Smooth muscle cell (in vitro differentiated cells): ENCODE data around the gene ZNF624. TPM values are rescaled to one million over a fixed set of nuclear protein-coding genes. Genes with fewer than 3 reads are reported as not detected.
"Not testable (repeated sequence)": the region's sequence is repeated elsewhere in the genome, so short reads cannot be mapped to it uniquely, and the experiment has no call there.

Experiments
- DNase-seq: peaks from one replicate; lab custom pipeline; 2025; ENCODE audit not compliant: unreplicated experiment; lab: John Stamatoyannopoulos, UW
- H2AFZ ChIP-seq: fragments of 200-600 bp; sonication (generic); 2 replicates; pipeline ENCODE4 v1.6.0; 2016; ENCODE audit warnings: antibody characterized with exemption, low read depth, mild to moderate bottlenecking
- H3F3A ChIP-seq: fragments of 200-600 bp; sonication (generic); 2 replicates; pipeline ENCODE4 v1.6.0; 2017; ENCODE audit warnings: antibody characterized with exemption, low read depth
- H3K27ac ChIP-seq: fragments of 200-600 bp; sonication (generic); 2 replicates; pipeline ENCODE4 v1.5.1; 2016; ENCODE audit warnings: low read depth, mild to moderate bottlenecking
- H3K27me3 ChIP-seq: fragments of 200-600 bp; sonication (generic); 2 replicates; pipeline ENCODE4 v1.6.1; 2016; ENCODE audit warnings: low read depth, mild to moderate bottlenecking
- H3K36me3 ChIP-seq: fragments of 200-600 bp; sonication (generic); 2 replicates; pipeline ENCODE4 v1.5.1; 2016; ENCODE audit warnings: low read depth
- H3K4me1 ChIP-seq: fragments of 200-600 bp; sonication (generic); 2 replicates; pipeline ENCODE4 v1.5.1; 2016; ENCODE audit warnings: low read depth
- H3K4me2 ChIP-seq: fragments of 200-600 bp; sonication (generic); 2 replicates; pipeline ENCODE4 v1.6.0; 2016; ENCODE audit warnings: mild to moderate bottlenecking
- H3K4me3 ChIP-seq: fragments of 200-600 bp; sonication (generic); 2 replicates; pipeline ENCODE4 v1.5.1; 2016; ENCODE audit warnings: mild to moderate bottlenecking
- H3K79me2 ChIP-seq: fragments of 200-600 bp; sonication (generic); 2 replicates; pipeline ENCODE4 v1.6.0; 2016; ENCODE audit warnings: low read depth, mild to moderate bottlenecking
- H3K9ac ChIP-seq: fragments of 200-600 bp; sonication (generic); 2 replicates; pipeline ENCODE4 v1.6.0; 2016; ENCODE audit warnings: low read depth
- H3K9me3 ChIP-seq: fragments of 200-600 bp; sonication (generic); replicated peaks from 2 replicates; pipeline ENCODE4 v1.5.1; 2016; ENCODE audit warnings: low read depth
- H4K20me1 ChIP-seq: fragments of 200-600 bp; sonication (generic); 2 replicates; pipeline ENCODE4 v1.6.0; 2016; ENCODE audit warnings: low read depth
- WGBS: methylation state at CpG from one replicate; pipeline ENCODE4 v1.1.7; 2016; ENCODE audit warnings: low lambda C conversion rate; 5-methylcytosine and 5-hydroxymethylcytosine counted together
- polyA plus RNA-seq: library from polyadenylated mRNA; unstranded; fragments of >200 nt; fragmentation: Nextera tagmentation; extraction: Ambion mirVana; gene quantifications from 2 replicates; pipeline ENCODE4 v1.2.1, GENCODE V29; 2016
- total RNA-seq: library from RNA; depleted of rRNA; stranded (reverse); fragments of >200 nt; gene quantifications from 2 replicates; pipeline ENCODE4 v1.2.3, GENCODE V29; 2014
- TF ChIP-seq, protein P1 (sequence below): fragments of 200-600 bp; sonication (generic); IDR thresholded peaks from 2 replicates; pipeline ENCODE4 v1.5.1; 2017; ENCODE audit warnings: borderline replicate concordance, mild to moderate bottlenecking, antibody characterized with exemption; ENCODE audit not compliant: insufficient read depth, poor library complexity, severe bottlenecking

The ZNF624 gene
- total and polyA plus RNA-seq, 2 experiments from 2014 or later = 3.6 to 13.0 TPM

GRCh38 chr17:16683290-16684138 lies 29.9 kb upstream of the ZNF624 start:
- not testable (repeated sequence) for H3K79me2 ChIP-seq, H2AFZ ChIP-seq, H3K4me2 ChIP-seq, H3K9me3 ChIP-seq, H3K36me3 ChIP-seq, H3K4me3 ChIP-seq, H3K27ac ChIP-seq, H3K4me1 ChIP-seq, H4K20me1 ChIP-seq, H3K27me3 ChIP-seq, DNase-seq, H3F3A ChIP-seq, H3K9ac ChIP-seq
- WGBS = 61% methylated on average over 41 of the region's 44 CpGs

DNA sequence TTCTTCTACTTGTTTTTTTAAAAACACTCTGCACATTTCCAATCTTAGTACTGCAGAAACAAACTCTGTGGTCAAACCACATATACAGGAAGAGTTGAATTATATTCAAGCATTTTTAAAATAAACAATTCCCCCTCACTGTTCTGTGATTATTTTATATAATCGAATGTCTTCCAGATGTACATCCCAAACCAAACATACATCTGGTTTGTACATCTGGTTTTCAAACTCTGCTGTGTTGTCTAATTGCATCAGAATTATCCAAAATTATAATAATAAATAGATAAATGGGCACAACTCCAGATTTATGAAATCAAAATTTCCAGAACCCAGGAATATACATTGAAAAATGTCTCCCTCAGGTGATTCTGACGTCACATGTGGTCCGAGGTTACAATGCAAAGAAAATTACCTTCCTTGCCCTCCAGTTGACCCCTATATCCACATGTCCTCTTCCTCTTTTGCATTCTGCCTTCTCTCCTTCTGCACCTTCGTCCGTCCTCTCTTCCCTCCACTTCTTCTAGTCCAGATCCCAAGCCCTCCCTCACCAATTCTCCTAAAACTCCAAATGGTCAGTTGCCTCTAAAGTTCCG lies 23.1 kb upstream of the ZNF624 start:
- no peaks in the 10 kb centered on the region for H3F3A ChIP-seq
- WGBS = 87% methylated on average over 6 of the region's 6 CpGs
- no peaks in the 10 kb centered on the region for H3K4me1 ChIP-seq
- no peaks in the 10 kb centered on the region for H3K27me3 ChIP-seq
- H3K4me3 ChIP-seq = no peak overlapping the region
- no peaks in the 10 kb centered on the region for H3K36me3 ChIP-seq
- no peaks in the 10 kb centered on the region for H3K9me3 ChIP-seq
- no peak overlapping the region for H3K4me2 ChIP-seq
- H2AFZ ChIP-seq = no peak overlapping the region
- DNase-seq = no peak
- TF ChIP-seq, protein P1, sequence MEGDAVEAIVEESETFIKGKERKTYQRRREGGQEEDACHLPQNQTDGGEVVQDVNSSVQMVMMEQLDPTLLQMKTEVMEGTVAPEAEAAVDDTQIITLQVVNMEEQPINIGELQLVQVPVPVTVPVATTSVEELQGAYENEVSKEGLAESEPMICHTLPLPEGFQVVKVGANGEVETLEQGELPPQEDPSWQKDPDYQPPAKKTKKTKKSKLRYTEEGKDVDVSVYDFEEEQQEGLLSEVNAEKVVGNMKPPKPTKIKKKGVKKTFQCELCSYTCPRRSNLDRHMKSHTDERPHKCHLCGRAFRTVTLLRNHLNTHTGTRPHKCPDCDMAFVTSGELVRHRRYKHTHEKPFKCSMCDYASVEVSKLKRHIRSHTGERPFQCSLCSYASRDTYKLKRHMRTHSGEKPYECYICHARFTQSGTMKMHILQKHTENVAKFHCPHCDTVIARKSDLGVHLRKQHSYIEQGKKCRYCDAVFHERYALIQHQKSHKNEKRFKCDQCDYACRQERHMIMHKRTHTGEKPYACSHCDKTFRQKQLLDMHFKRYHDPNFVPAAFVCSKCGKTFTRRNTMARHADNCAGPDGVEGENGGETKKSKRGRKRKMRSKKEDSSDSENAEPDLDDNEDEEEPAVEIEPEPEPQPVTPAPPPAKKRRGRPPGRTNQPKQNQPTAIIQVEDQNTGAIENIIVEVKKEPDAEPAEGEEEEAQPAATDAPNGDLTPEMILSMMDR = no peak
- no peaks in the 10 kb centered on the region for H4K20me1 ChIP-seq
- H3K27ac ChIP-seq = no peak overlapping the region
- H3K9ac ChIP-seq = no peak overlapping the region
- H3K79me2 ChIP-seq = no peaks in the 10 kb centered on the region

DNA sequence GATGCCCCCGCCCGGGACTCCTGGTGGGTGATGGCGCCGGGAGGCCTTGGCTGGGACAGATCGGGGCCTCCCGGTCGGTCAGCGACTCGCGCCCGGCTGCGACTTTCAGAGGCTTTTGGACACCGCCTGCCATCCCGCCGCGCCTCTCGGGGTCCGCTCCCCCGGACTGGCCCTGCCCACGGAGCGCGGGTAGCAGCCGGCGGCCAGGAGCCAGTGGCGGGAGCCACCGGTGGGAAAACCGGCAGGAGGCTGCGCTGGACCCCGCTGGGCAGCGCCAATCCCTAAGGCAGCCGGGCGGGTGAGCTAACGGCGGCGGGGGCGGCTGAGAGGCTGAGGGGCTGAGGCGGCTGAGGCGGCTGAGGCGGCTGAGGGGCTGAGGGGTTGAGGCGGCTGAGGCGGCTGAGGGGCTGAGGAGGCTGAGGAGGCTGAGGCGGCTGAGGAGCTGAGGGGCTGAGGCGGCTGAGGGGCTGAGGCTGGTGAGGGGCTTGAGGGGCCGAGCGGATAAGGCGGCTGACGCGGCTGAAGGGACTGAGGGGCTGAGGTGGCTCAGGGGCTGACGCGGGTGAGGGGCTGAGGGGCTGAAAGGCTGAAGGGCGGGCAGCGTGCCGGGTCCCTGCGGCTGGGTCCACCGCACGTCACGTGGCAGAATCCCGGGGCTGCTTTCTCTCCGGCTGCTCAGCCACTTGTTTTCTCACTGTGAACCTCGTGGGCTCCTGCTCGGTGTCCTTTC lies 13.4 kb upstream of the ZNF624 start:
- not testable (repeated sequence) for H3K9ac ChIP-seq, H2AFZ ChIP-seq, H4K20me1 ChIP-seq, H3F3A ChIP-seq, DNase-seq, H3K9me3 ChIP-seq, H3K4me1 ChIP-seq, H3K27ac ChIP-seq, H3K36me3 ChIP-seq, H3K79me2 ChIP-seq
- Histone ChIP-seq H3K4me3 (peak overlapping the region; percentile 45), H3K4me2 (peak overlapping the region; percentile 84), H3K27me3 (peaks cover 28% of the 10 kb centered on the region)
- 5% methylated on average over 47 of the region's 61 CpGs for WGBS

DNA sequence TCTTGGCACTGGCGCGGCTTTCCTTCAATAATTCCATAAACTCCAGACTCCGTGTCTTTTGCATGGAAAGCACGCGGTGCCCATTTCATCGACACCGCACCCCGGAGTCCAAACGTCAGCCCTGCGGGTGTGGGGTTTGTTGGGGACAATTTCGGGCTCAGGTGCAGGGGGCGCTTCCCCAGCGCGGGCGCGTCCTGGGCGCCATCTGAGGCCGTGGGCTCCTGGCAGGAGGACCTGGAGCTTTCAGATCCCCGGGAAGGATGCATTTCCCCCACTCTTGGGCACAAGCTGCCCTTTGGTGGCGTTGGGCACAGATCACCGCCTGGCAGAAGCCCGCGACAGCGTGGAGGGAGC lies 12.9 kb upstream of the ZNF624 start:
- H3K27ac ChIP-seq, H3K4me1 ChIP-seq, H3K79me2 ChIP-seq, H3F3A ChIP-seq, H3K36me3 ChIP-seq, H2AFZ ChIP-seq, H3K9ac ChIP-seq, DNase-seq, H4K20me1 ChIP-seq, H3K9me3 ChIP-seq: not testable (repeated sequence)
- Histone ChIP-seq H3K4me3 (peak overlapping the region; percentile 45), H3K4me2 (peak overlapping the region; percentile 84), H3K27me3 (peaks cover 28% of the 10 kb centered on the region)
- 58% methylated on average over 24 of the region's 24 CpGs for WGBS

- 59% methylated on average over 1 of the region's 1 CpG for WGBS
- Histone ChIP-seq H3K36me3 (no peaks in the 10 kb centered on the region), H3K4me2 (no peak overlapping the region), H3K79me2 (no peaks in the 10 kb centered on the region), H4K20me1 (no peaks in the 10 kb centered on the region), H3K9ac (no peak overlapping the region), H3K27ac (no peak overlapping the region), H3K9me3 (no peaks in the 10 kb centered on the region), H3K27me3 (peaks cover 18% of the 10 kb centered on the region), H2AFZ (no peak overlapping the region), H3K4me3 (no peak overlapping the region), H3F3A (no peaks in the 10 kb centered on the region), H3K4me1 (no peaks in the 10 kb centered on the region)
- TF ChIP-seq, protein P1 = no peak
- no peak for DNase-seq
Measured at GRCh38 chr17:16662936-16663335, 9.3 kb upstream of the ZNF624 start.
